ENCODE measurements around the gene CAMKMT. TPM values are rescaled to one million over a fixed set of nuclear protein-coding genes. Genes with fewer than 3 reads are reported as not detected.
"Not testable (repeated sequence)": the region's sequence is repeated elsewhere in the genome, so short reads cannot be mapped to it uniquely, and the experiment has no call there.

CAMKMT gene
- total RNA-seq, 4 donors from 2014 or later: 9.8 to 33.0 (median 18.7) TPM

DNA sequence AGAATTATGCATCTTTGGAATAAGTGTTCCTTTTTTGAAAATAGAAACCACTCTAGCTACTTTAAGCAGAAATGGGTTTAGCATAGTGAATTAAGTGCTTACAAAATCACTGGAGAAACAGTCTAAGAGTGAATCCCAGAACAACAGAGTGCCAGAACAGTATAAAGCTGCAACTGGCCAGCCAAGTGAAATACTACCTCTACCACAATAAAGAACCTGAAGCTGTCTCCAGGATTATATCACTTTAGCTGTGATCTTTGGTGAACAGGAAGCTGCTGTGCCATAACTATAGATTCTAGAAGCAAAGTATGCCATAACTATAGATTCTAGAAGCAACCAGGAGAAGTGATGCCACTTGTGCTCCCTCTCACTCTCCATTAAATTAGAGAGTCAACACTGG lies 7.6 kb downstream of the CAMKMT start:
- no peaks in the 10 kb centered on the region for H3K9me3 ChIP-seq
- no peak for DNase-seq
- no peak for TF ChIP-seq CTCF (IDR thresholded peaks at IDR 0.05)
- no peak for TF ChIP-seq POLR2A (IDR thresholded peaks at IDR 0.05)
- H3K27me3 ChIP-seq: no peaks in the 10 kb centered on the region
- no peaks in the 10 kb centered on the region for H3K4me1 ChIP-seq
- H3K27ac ChIP-seq: no peak overlapping the region
- no peaks in the 10 kb centered on the region for H3K36me3 ChIP-seq
- H3K4me3 ChIP-seq: no peak overlapping the region

DNA sequence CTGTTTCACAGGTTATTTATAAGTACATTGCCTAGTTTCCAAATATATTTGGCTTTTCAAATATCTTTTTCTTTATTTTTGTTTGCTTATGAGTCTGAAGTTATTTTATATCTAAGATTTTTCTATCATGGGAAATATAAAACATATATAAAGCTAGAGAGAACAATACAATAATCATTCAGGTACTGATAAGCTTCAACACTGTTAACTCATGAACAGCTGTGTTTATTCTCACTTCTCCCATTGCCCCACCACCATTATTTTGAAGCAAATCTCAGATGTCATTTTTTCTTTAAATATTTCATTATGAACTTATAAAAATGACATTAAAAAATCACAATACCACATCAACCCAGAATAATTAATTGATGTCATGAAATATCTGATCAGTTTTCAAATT lies 9.7 kb downstream of the CAMKMT start:
- H3K27me3 ChIP-seq: no peaks in the 10 kb centered on the region
- no peak overlapping the region for H3K27ac ChIP-seq
- TF ChIP-seq POLR2A (IDR thresholded peaks at IDR 0.05): no peak
- no peak for TF ChIP-seq CTCF (IDR thresholded peaks at IDR 0.05)
- no peak for DNase-seq
- no peaks in the 10 kb centered on the region for H3K36me3 ChIP-seq
- no peak overlapping the region for H3K4me3 ChIP-seq
- H3K9me3 ChIP-seq: no peaks in the 10 kb centered on the region
- no peaks in the 10 kb centered on the region for H3K4me1 ChIP-seq

DNA sequence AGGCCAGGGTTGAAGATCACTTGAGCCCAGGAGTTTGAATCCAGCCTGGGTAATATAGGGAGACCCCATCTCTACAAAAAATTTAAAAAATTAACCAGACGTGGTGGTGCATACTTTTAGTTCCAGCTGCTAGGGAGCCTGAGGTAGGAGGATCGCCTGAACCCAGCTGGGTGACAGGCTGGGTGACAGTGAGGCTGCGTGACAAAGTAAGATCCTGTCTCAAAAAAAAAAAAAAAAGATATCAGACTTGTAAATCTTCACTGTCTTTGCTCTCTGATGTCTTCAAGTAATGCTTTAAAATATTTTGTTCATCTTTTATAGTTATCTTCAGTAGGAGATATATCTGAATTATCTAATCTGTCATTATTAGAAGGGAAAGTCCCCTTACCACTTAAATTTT lies 10.5 kb downstream of the CAMKMT start:
- no peak for DNase-seq
- Histone ChIP-seq H3K9me3 (no peaks in the 10 kb centered on the region), H3K36me3 (no peaks in the 10 kb centered on the region), H3K4me1 (no peaks in the 10 kb centered on the region), H3K27ac (no peak overlapping the region), H3K4me3 (no peak overlapping the region), H3K27me3 (no peaks in the 10 kb centered on the region)
- no peak for TF ChIP-seq CTCF (IDR thresholded peaks at IDR 0.05)

DNA sequence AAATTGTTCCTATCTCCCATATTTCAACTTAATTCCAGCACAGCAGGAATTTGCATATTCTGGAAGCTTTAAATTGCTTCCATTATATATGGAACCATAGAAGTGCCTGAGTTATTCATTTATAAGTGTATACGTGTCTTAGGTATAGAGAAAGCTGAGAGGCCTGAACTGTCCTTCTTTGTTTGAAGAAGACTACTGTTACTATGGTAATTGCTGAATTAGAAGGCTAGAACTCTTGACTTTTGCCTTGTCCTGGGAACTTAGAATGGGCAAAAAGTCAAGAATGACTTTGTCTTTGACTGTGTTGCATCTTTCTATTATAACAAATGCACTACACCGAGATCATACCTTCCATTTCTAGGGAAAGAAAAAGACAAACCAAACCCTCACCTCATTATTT lies 15.7 kb downstream of the CAMKMT start:
- no peaks in the 10 kb centered on the region for H3K9me3 ChIP-seq
- no peaks in the 10 kb centered on the region for H3K36me3 ChIP-seq
- no peak for TF ChIP-seq CTCF (IDR thresholded peaks at IDR 0.05)
- no peak overlapping the region for H3K4me3 ChIP-seq
- H3K27ac ChIP-seq: no peak overlapping the region
- no peak for DNase-seq
- no peaks in the 10 kb centered on the region for H3K27me3 ChIP-seq
- no peaks in the 10 kb centered on the region for H3K4me1 ChIP-seq

DNA sequence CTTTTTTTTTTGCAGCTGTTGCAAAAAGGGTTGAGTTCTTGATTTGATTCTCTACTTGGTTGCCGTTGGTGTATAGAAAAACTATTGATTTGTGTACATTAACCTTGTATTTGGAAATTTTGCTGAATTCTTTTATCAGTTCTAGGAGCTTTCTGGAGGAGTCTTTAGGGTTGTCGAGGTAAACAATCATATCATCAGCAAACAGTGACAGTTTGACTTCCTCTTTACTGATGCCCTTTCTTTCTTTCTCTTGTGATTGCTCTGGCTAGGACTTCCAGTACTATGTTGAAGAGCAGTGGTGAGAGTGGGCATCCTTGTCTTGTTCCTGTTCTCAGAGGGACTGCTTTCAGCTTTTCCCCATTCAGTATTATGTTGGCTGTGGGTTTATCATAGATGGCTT lies 23.5 kb downstream of the CAMKMT start:
- not testable (repeated sequence) for H3K27me3 ChIP-seq, H3K27ac ChIP-seq, H3K36me3 ChIP-seq, H3K4me1 ChIP-seq, H3K4me3 ChIP-seq, H3K9me3 ChIP-seq, DNase-seq

- no peak for TF ChIP-seq CTCF (IDR thresholded peaks at IDR 0.05)
- no peak for TF ChIP-seq POLR2A (IDR thresholded peaks at IDR 0.05)
- no peak for DNase-seq
- no peak overlapping the region for H3K27ac ChIP-seq
- no peaks in the 10 kb centered on the region for H3K9me3 ChIP-seq
- H3K36me3 ChIP-seq: no peaks in the 10 kb centered on the region
- no peaks in the 10 kb centered on the region for H3K4me1 ChIP-seq
- H3K27me3 ChIP-seq: no peaks in the 10 kb centered on the region
- no peak overlapping the region for H3K4me3 ChIP-seq
Observed at GRCh38 chr2:44388877-44389276, 27.1 kb downstream of the CAMKMT start.

Data from Peyer's patch (tissue), 4 donors.